IMR-90 (cell line): Measurements from ENCODE around the gene CLEC6A. TPM values are rescaled to one million over a fixed set of nuclear protein-coding genes. Genes with fewer than 3 reads are reported as not detected.

Source experiments
- ATAC-seq: fragments of 200-7000 bp; cut with Tn5 transposase; 2 replicates; pipeline ENCODE4 v1.9.1; 2020; ENCODE audit warnings: low read depth, mild to moderate bottlenecking, moderate library complexity
- BruUV-seq: library from RNA; stranded (reverse); fragments of 400-500 nt; replicated peaks from 2 replicates; lab custom pipeline; 2021; lab: Mats Ljungman, UMichigan
- CTCF ChIA-PET: fragments of 300-600 bp; formaldehyde crosslinking; extraction: SDS; loops from one replicate; lab custom pipeline; 2021; ENCODE audit warnings: antibody characterized with exemption; lab: Yijun Ruan, JAX
- POLR2A ChIA-PET: fragments of 300-600 bp; sonication (Branson Sonifier 250); formaldehyde crosslinking; loops from one replicate; lab custom pipeline; 2022; ENCODE audit warnings: antibody characterized with exemption; ENCODE audit not compliant: unreplicated experiment; lab: Charles Lee
- DNase-seq: peaks from one replicate; pipeline ENCODE4 v3.0.0; 2013
- H2AFZ ChIP-seq: replicated peaks from 2 replicates; pipeline ENCODE3; 2013; ENCODE audit warnings: low read length, mild to moderate bottlenecking; ENCODE audit not compliant: poor library complexity
- H2AK5ac ChIP-seq: 2 replicates; pipeline ENCODE4 v1.6.1; 2013; ENCODE audit warnings: low read depth, low read length, inconsistent platforms
- H2AK9ac ChIP-seq: replicated peaks from 2 replicates; pipeline ENCODE3; 2013; ENCODE audit warnings: mild to moderate bottlenecking, low read depth, low read length, moderate library complexity; ENCODE audit not compliant: poor library complexity
- H2BK120ac ChIP-seq: 2 replicates; pipeline ENCODE4 v1.6.1; 2013; ENCODE audit warnings: low read depth, low read length, inconsistent platforms
- H2BK15ac ChIP-seq: 3 replicates; pipeline ENCODE4 v1.6.1; 2013; ENCODE audit warnings: low read depth, low read length, inconsistent platforms
- H2BK20ac ChIP-seq: 2 replicates; pipeline ENCODE4 v1.6.1; 2013; ENCODE audit warnings: low read depth, mild to moderate bottlenecking, inconsistent platforms, low read length, moderate library complexity
- H2BK5ac ChIP-seq: 2 replicates; pipeline ENCODE4 v1.6.1; 2013; ENCODE audit warnings: mild to moderate bottlenecking, low read depth, low read length, inconsistent platforms; ENCODE audit not compliant: poor library complexity, severe bottlenecking
- H3K14ac ChIP-seq: replicated peaks from 2 replicates; pipeline ENCODE4 v1.6.1; 2013; ENCODE audit warnings: low read depth, low read length, inconsistent platforms
- H3K18ac ChIP-seq: 2 replicates; pipeline ENCODE4 v1.6.1; 2013; ENCODE audit warnings: low read depth, low read length, control low read depth
- H3K23ac ChIP-seq: 2 replicates; pipeline ENCODE4 v1.6.1; 2013; ENCODE audit warnings: low read depth, low read length, inconsistent platforms
- H3K27ac ChIP-seq: 2 replicates; pipeline ENCODE4 v1.5.1; 2013; ENCODE audit warnings: mild to moderate bottlenecking, control low read depth, low read length; ENCODE audit not compliant: insufficient read depth
- H3K27me3 ChIP-seq: 2 replicates; pipeline ENCODE4 v1.6.1; 2013; ENCODE audit warnings: low read length; ENCODE audit not compliant: control insufficient read depth, insufficient read depth
- H3K36me3 ChIP-seq: 2 replicates; pipeline ENCODE4 v1.6.1; 2013; ENCODE audit warnings: low read length, mixed read lengths; ENCODE audit not compliant: control insufficient read depth, insufficient read depth
- H3K4ac ChIP-seq: 2 replicates; pipeline ENCODE4 v1.6.1; 2013; ENCODE audit warnings: low read depth, low read length, inconsistent platforms
- H3K4me1 ChIP-seq: 2 replicates; pipeline ENCODE4 v1.6.1; 2013; ENCODE audit warnings: low read length, mixed read lengths; ENCODE audit not compliant: control insufficient read depth, insufficient read depth
- H3K4me2 ChIP-seq: 2 replicates; pipeline ENCODE4 v1.6.1; 2013; ENCODE audit warnings: low read depth, mild to moderate bottlenecking, control low read depth, low read length, moderate library complexity
- H3K4me3 ChIP-seq: 2 replicates; pipeline ENCODE4 v1.5.1; 2013; ENCODE audit warnings: low read depth, mild to moderate bottlenecking, control low read depth, low read length, moderate library complexity; ENCODE audit not compliant: insufficient read depth
- H3K56ac ChIP-seq: 2 replicates; pipeline ENCODE4 v1.6.1; 2013; ENCODE audit warnings: low read length, inconsistent platforms; ENCODE audit not compliant: insufficient read depth; ENCODE audit errors: extremely low read depth
- H3K79me1 ChIP-seq, 2 experiments: 2 replicates each; pipeline ENCODE4 v1.6.1; 2013; ENCODE audit warnings: low read length in 2 of 2, inconsistent platforms in 1 of 2, low read depth in 1 of 2
- H3K9ac ChIP-seq: 2 replicates; pipeline ENCODE4 v1.6.1; 2013; ENCODE audit warnings: low read depth, low read length, control low read depth
- H3K9me1 ChIP-seq: 2 replicates; pipeline ENCODE4 v1.6.1; 2013; ENCODE audit warnings: low read length, inconsistent platforms; ENCODE audit not compliant: insufficient read depth
- H3K9me3 ChIP-seq: 2 replicates; pipeline ENCODE4 v1.6.1; 2013; ENCODE audit warnings: low read length; ENCODE audit not compliant: control insufficient read depth, insufficient read depth
- H4K20me1 ChIP-seq: 2 replicates; pipeline ENCODE4 v1.6.1; 2013; ENCODE audit warnings: low read length, inconsistent platforms; ENCODE audit not compliant: insufficient read depth
- H4K5ac ChIP-seq: 2 replicates; pipeline ENCODE4 v1.6.1; 2013; ENCODE audit warnings: mild to moderate bottlenecking, low read depth, low read length, control low read depth
- H4K8ac ChIP-seq, 2 experiments: 2 replicates each; pipeline ENCODE4 v1.6.1; 2013; ENCODE audit warnings: low read depth in 2 of 2, low read length in 2 of 2, control low read depth in 1 of 2, inconsistent platforms in 1 of 2
- H4K91ac ChIP-seq: 2 replicates; pipeline ENCODE4 v1.6.1; 2013; ENCODE audit warnings: low read depth, low read length, inconsistent platforms; ENCODE audit not compliant: insufficient read depth
- BHLHE40 ChIP-seq: fragments of 150-350 bp; IDR thresholded peaks from 2 replicates; pipeline ENCODE4 v1.6.1; 2016; ENCODE audit warnings: mild to moderate bottlenecking, low read depth, low read length
- CEBPB ChIP-seq: IDR thresholded peaks from 2 replicates; pipeline ENCODE4 v1.6.1; 2012; ENCODE audit warnings: low read depth, low read length, improper control_type of control experiment
- CHD1 ChIP-seq: IDR thresholded peaks from 2 replicates; pipeline ENCODE4 v1.6.1; 2012; ENCODE audit warnings: low read depth, low read length, improper control_type of control experiment
- CTCF ChIP-seq: conservative IDR thresholded peaks from 2 replicates; pipeline ENCODE4 v1.5.1; 2012; ENCODE audit warnings: mild to moderate bottlenecking, low read depth, low read length, improper control_type of control experiment
- ELK1 ChIP-seq: fragments of 150-350 bp; IDR thresholded peaks from 2 replicates; pipeline ENCODE4 v1.6.1; 2016; ENCODE audit warnings: low read depth, mild to moderate bottlenecking, low read length, moderate library complexity, borderline replicate concordance
- FOS ChIP-seq: fragments of 150-350 bp; IDR thresholded peaks from 2 replicates; pipeline ENCODE4 v1.6.1; 2016; ENCODE audit warnings: low read depth, low read length
- MAFK ChIP-seq: IDR thresholded peaks from 2 replicates; pipeline ENCODE4 v1.6.1; 2012; ENCODE audit warnings: low read depth, low read length, improper control_type of control experiment
- MAZ ChIP-seq: IDR thresholded peaks from 2 replicates; pipeline ENCODE4 v1.6.1; 2012; ENCODE audit warnings: low read depth, mild to moderate bottlenecking, low read length, improper control_type of control experiment, moderate library complexity, borderline replicate concordance
- MXI1 ChIP-seq: IDR thresholded peaks from 2 replicates; pipeline ENCODE4 v1.6.1; 2012; ENCODE audit warnings: low read depth, mild to moderate bottlenecking, low read length, moderate library complexity, borderline replicate concordance
- NFE2L2 ChIP-seq: fragments of 150-350 bp; IDR thresholded peaks from 2 replicates; pipeline ENCODE4 v1.6.1; 2016; ENCODE audit warnings: low read depth, mild to moderate bottlenecking, low read length
- POLR2A ChIP-seq: IDR thresholded peaks from 2 replicates; pipeline ENCODE4 v1.6.1; 2012; ENCODE audit warnings: mild to moderate bottlenecking, low read depth, low read length
- RAD21 ChIP-seq: IDR thresholded peaks from 2 replicates; pipeline ENCODE4 v1.6.1; 2012; ENCODE audit warnings: low read length, improper control_type of control experiment
- RCOR1 ChIP-seq: IDR thresholded peaks from 2 replicates; pipeline ENCODE4 v1.6.1; 2012; ENCODE audit warnings: mild to moderate bottlenecking, low read length, improper control_type of control experiment; ENCODE audit not compliant: insufficient replicate concordance
- RFX5 ChIP-seq: IDR thresholded peaks from 2 replicates; pipeline ENCODE4 v1.8.0; 2012; ENCODE audit warnings: low read depth, mild to moderate bottlenecking, low read length, moderate library complexity
- SMC3 ChIP-seq: fragments of 150-350 bp; IDR thresholded peaks from 2 replicates; pipeline ENCODE4 v1.6.1; 2016; ENCODE audit warnings: low read depth, mild to moderate bottlenecking, antibody characterized with exemption, low read length, moderate library complexity
- USF2 ChIP-seq: fragments of 150-350 bp; IDR thresholded peaks from 2 replicates; pipeline ENCODE4 v1.6.1; 2017; ENCODE audit warnings: mild to moderate bottlenecking, antibody characterized with exemption, low read length, low read depth
- WGBS, 2 experiments: methylation state at CpG; one replicate each; pipeline versions ENCODE4 v1.1.5 to v1.1.7; 2013; ENCODE audit warnings: missing lambda C conversion rate in 2 of 2; ENCODE audit not compliant: insufficient read length in 1 of 2; ENCODE audit errors: extremely low coverage in 2 of 2; 5-methylcytosine and 5-hydroxymethylcytosine counted together
- dilution Hi-C: fragments of 300-500 bp; cut with HindIII; formaldehyde crosslinking; loops from one replicate; pipeline ENCODE4 v1.14.3; 2018; ENCODE audit warnings: low sequenced_read_pairs; ENCODE audit not compliant: unreplicated experiment
- in situ Hi-C: fragments of 300-500 bp; cut with MboI; formaldehyde crosslinking; loops from 3 replicates; pipeline ENCODE4 v1.14.3; 2019; ENCODE audit warnings: low sequenced_read_pairs, inconsistent platforms, mixed read lengths
- intact Hi-C: fragments of 100-400 bp; cut with micrococcal nuclease; formaldehyde crosslinking; loops from 2 replicates; pipeline ENCODE4 v1.10.0; 2022
- polyA plus RNA-seq, 3 experiments: library from polyadenylated mRNA; depleted of rRNA; stranded (reverse); fragments of >200 nt; gene quantifications; 2 replicates each; pipeline ENCODE4 v1.2.3, GENCODE V29; 2012; ENCODE audit warnings: low replicate concordance in 1 of 3
- total RNA-seq: library from RNA; depleted of rRNA; stranded (reverse); fragments of >200 nt; gene quantifications from 2 replicates; pipeline ENCODE4 v1.2.3, GENCODE V29; 2012

The CLEC6A gene
- total and polyA plus RNA-seq, 2 of the 4 experiments (the other 2 are of a cell fraction): not detected

GRCh38 chr12:8452036-8452435 is 3.7 kb upstream of the CLEC6A start:
- no peak overlapping the region for H2AK9ac ChIP-seq
- H4K91ac ChIP-seq: no peak overlapping the region
- H3K9ac ChIP-seq: no peak overlapping the region
- no peak overlapping the region for H2BK15ac ChIP-seq
- no peak overlapping the region for H3K23ac ChIP-seq
- no peaks in the 10 kb centered on the region for H3K79me1 ChIP-seq
- H3K4me1 ChIP-seq: no peaks in the 10 kb centered on the region
- no peaks in the 10 kb centered on the region for H4K20me1 ChIP-seq
- in situ Hi-C loops (no loop called here), intact Hi-C loops (no loop called here), dilution Hi-C loops (no loop called here)
- H3K36me3 ChIP-seq: no peaks in the 10 kb centered on the region
- no TSS peak for BruUV-seq
- H2AK5ac ChIP-seq: no peak overlapping the region
- POLR2A ChIA-PET: no interaction called here
- H2AFZ ChIP-seq: no peak overlapping the region
- no peak for DNase-seq
- no peak overlapping the region for H4K5ac ChIP-seq
- no peak overlapping the region for H3K14ac ChIP-seq
- H2BK20ac ChIP-seq: no peak overlapping the region
- no peak for ATAC-seq
- H3K56ac ChIP-seq: no peak overlapping the region
- WGBS, 2 experiments: no CpG with 5 or more reads among the region's 12 CpGs
- TF ChIP-seq RAD21: no peak
- no peak for TF ChIP-seq MAFK
- no peak for TF ChIP-seq CTCF
- TF ChIP-seq FOS: no peak
- TF ChIP-seq RCOR1: no peak
- TF ChIP-seq MXI1: no peak
- TF ChIP-seq CEBPB: no peak
- TF ChIP-seq USF2: no peak
- TF ChIP-seq POLR2A: no peak
- TF ChIP-seq MAZ: no peak
- TF ChIP-seq SMC3: no peak
- TF ChIP-seq ELK1: no peak
- TF ChIP-seq NFE2L2: no peak
- no peak for TF ChIP-seq CHD1
- no peak for TF ChIP-seq RFX5
- TF ChIP-seq BHLHE40: no peak
- no peaks in the 10 kb centered on the region for H3K27me3 ChIP-seq
- CTCF ChIA-PET: no interaction called here
- no peak overlapping the region for H4K8ac ChIP-seq
- H2BK5ac ChIP-seq: no peak overlapping the region
- H3K9me1 ChIP-seq: no peaks in the 10 kb centered on the region
- H3K18ac ChIP-seq: no peak overlapping the region
- H3K4me3 ChIP-seq: no peak overlapping the region
- H3K27ac ChIP-seq: no peak overlapping the region
- no peaks in the 10 kb centered on the region for H3K9me3 ChIP-seq
- H2BK120ac ChIP-seq: no peak overlapping the region
- no peak overlapping the region for H3K4me2 ChIP-seq
- H3K4ac ChIP-seq: no peak overlapping the region
